Naive B cell (primary cell): Measurements from ENCODE around the gene APP. TPM values are rescaled to one million over a fixed set of nuclear protein-coding genes. Genes with fewer than 3 reads are reported as not detected.
"Not testable (repeated sequence)": the region's sequence is repeated elsewhere in the genome, so short reads cannot be mapped to it uniquely, and the experiment has no call there.

Experiments
- ATAC-seq, 2 donors: fragments of 150-1000 bp; cut with Tn5 transposase; 2 replicates each; pipeline ENCODE4 v1.10.0; 2021; ENCODE audit warnings: low read depth in 2 of 2, mild to moderate bottlenecking in 2 of 2, moderate library complexity in 2 of 2
- DNase-seq: peaks from one replicate; pipeline ENCODE4 v3.0.0; 2022
- H3K27ac Mint-ChIP-seq, 6 donors: one replicate each; pipeline ENCODE4 v1.8.0; 2020 to 2022; ENCODE audit warnings: mild to moderate bottlenecking in 6 of 6, mixed read lengths in 6 of 6, moderate library complexity in 5 of 6, inconsistent platforms in 2 of 6
- H3K27me3 Mint-ChIP-seq, 3 donors: one replicate each; pipeline ENCODE4 v1.8.0; 2021 to 2022; ENCODE audit warnings: mixed read lengths in 3 of 3, mild to moderate bottlenecking in 1 of 3
- H3K36me3 Mint-ChIP-seq, 2 donors: one replicate each; pipeline ENCODE4 v1.8.0; 2020 to 2022; ENCODE audit warnings: mixed read lengths in 2 of 2, inconsistent platforms in 1 of 2, mild to moderate bottlenecking in 1 of 2
- H3K4me1 Mint-ChIP-seq, 3 donors: one replicate each; pipeline ENCODE4 v1.8.0; 2020 to 2022; ENCODE audit warnings: mixed read lengths in 3 of 3, inconsistent platforms in 1 of 3, mild to moderate bottlenecking in 1 of 3, moderate library complexity in 1 of 3
- H3K4me3 Mint-ChIP-seq, 8 donors: one replicate each; pipeline ENCODE4 v1.8.0; 2020 to 2022; ENCODE audit warnings: mild to moderate bottlenecking in 8 of 8, mixed read lengths in 8 of 8, moderate library complexity in 8 of 8, inconsistent platforms in 2 of 8
- H3K9me3 Mint-ChIP-seq, 7 donors: one replicate each; pipeline ENCODE4 v1.8.0; 2020 to 2022; ENCODE audit warnings: mixed read lengths in 7 of 7, mild to moderate bottlenecking in 5 of 7, inconsistent platforms in 2 of 7, moderate library complexity in 1 of 7
- polyA plus RNA-seq, 6 donors: library from polyadenylated mRNA; unstranded; fragments of 300-500 nt; fragmentation: Illumina TruSeq; gene quantifications; one replicate each; pipeline ENCODE4 v1.2.3, GENCODE V29; 2021; ENCODE audit warnings: low read depth in 6 of 6

Gene APP
- polyA plus RNA-seq, 6 donors from 2014 or later: 20.0 to 40.2 (median 30.7) TPM

- Mint-ChIP-seq H3K4me3 (no peak overlapping the region), H3K27ac (no peak overlapping the region), H3K27me3 (no peaks in the 10 kb centered on the region), H3K4me1 (peaks cover 4 to 26% (median 20%) of the 10 kb centered on the region in 3 donors), H3K9me3 (no peaks in the 10 kb centered on the region), H3K36me3 (peaks cover 0 to 7% of the 10 kb centered on the region in 2 donors)
- DNase-seq: no peak
- ATAC-seq: no peak
These were observed 39.0 kb downstream of the APP start for GRCh38 chr21:26131554-26131953.

- H3K9me3 Mint-ChIP-seq, H3K27me3 Mint-ChIP-seq, H3K4me3 Mint-ChIP-seq, H3K27ac Mint-ChIP-seq, ATAC-seq, H3K36me3 Mint-ChIP-seq, DNase-seq: not testable (repeated sequence)
- H3K4me1 Mint-ChIP-seq: peaks cover 4 to 23% (median 20%) of the 10 kb centered on the region in 3 donors
These were observed 39.5 kb downstream of the APP start for GRCh38 chr21:26131053-26131452.

GRCh38 chr21:26130249-26130881 is 40.2 kb downstream of the APP start:
- peaks cover 4 to 18% (median 16%) of the 10 kb centered on the region in 3 donors for H3K4me1 Mint-ChIP-seq
- no peak for ATAC-seq
- H3K27me3 Mint-ChIP-seq: no peaks in the 10 kb centered on the region

GRCh38 chr21:26127918-26128317 is 42.7 kb downstream of the APP start:
- H3K27ac Mint-ChIP-seq: peak overlapping the region in 1 of 6 donors; percentile 26
- peaks cover 0 to 7% of the 10 kb centered on the region in 2 donors for H3K36me3 Mint-ChIP-seq
- ATAC-seq (no peak), DNase-seq (no peak)
- no peaks in the 10 kb centered on the region for H3K9me3 Mint-ChIP-seq
- H3K4me1 Mint-ChIP-seq: peaks cover 4 to 11% (median 5%) of the 10 kb centered on the region in 3 donors
- no peaks in the 10 kb centered on the region for H3K27me3 Mint-ChIP-seq
- H3K4me3 Mint-ChIP-seq: no peak overlapping the region

More at GRCh38 chr21:26130249-26130881, 40.2 kb downstream of the APP start:
- Mint-ChIP-seq H3K36me3 (peaks cover 0 to 7% of the 10 kb centered on the region in 2 donors), H3K4me3 (no peak overlapping the region), H3K9me3 (no peaks in the 10 kb centered on the region), H3K27ac (peak overlapping the region in 1 of 6 donors; percentile 18)
- no peak for DNase-seq

GRCh38 chr21:26127073-26127814 is 43.3 kb downstream of the APP start:
- Mint-ChIP-seq H3K27ac (peak overlapping the region in 1 of 6 donors; percentile 42), H3K4me1 (peaks cover 4 to 11% (median 5%) of the 10 kb centered on the region in 3 donors), H3K36me3 (peaks cover 0 to 7% of the 10 kb centered on the region in 2 donors), H3K9me3 (no peaks in the 10 kb centered on the region), H3K4me3 (no peak overlapping the region), H3K27me3 (no peaks in the 10 kb centered on the region)
- no peak for ATAC-seq
- no peak for DNase-seq

GRCh38 chr21:26126168-26126553 is 44.4 kb downstream of the APP start:
- H3K27me3 Mint-ChIP-seq: no peaks in the 10 kb centered on the region
- no peak for DNase-seq
- no peaks in the 10 kb centered on the region for H3K9me3 Mint-ChIP-seq

GRCh38 chr21:26125433-26126167 is 45.0 kb downstream of the APP start:
- no peaks in the 10 kb centered on the region for H3K9me3 Mint-ChIP-seq
- peaks cover 8 to 20% (median 9%) of the 10 kb centered on the region in 3 donors for H3K4me1 Mint-ChIP-seq
- no peak for DNase-seq
- H3K36me3 Mint-ChIP-seq: peaks cover 0 to 7% of the 10 kb centered on the region in 2 donors
- H3K27me3 Mint-ChIP-seq: no peaks in the 10 kb centered on the region
- H3K4me3 Mint-ChIP-seq: no peak overlapping the region
- no peak overlapping the region for H3K27ac Mint-ChIP-seq
- ATAC-seq: no peak

More at GRCh38 chr21:26126168-26126553, 44.4 kb downstream of the APP start:
- no peak for ATAC-seq
- Mint-ChIP-seq H3K27ac (no peak overlapping the region), H3K4me3 (no peak overlapping the region), H3K4me1 (peaks cover 4 to 15% (median 5%) of the 10 kb centered on the region in 3 donors), H3K36me3 (peaks cover 0 to 7% of the 10 kb centered on the region in 2 donors)

- Mint-ChIP-seq H3K9me3 (no peaks in the 10 kb centered on the region), H3K4me1 (peaks cover 8 to 17% (median 11%) of the 10 kb centered on the region in 3 donors), H3K4me3 (no peak overlapping the region), H3K27me3 (no peaks in the 10 kb centered on the region), H3K27ac (peak overlapping the region in 1 of 6 donors; percentile 64), H3K36me3 (peaks cover 0 to 7% of the 10 kb centered on the region in 2 donors)
- ATAC-seq: no peak
- no peak for DNase-seq
These were observed 45.7 kb downstream of the APP start for GRCh38 chr21:26124896-26125295.

- DNase-seq (no peak), ATAC-seq (no peak)
- no peaks in the 10 kb centered on the region for H3K27me3 Mint-ChIP-seq
- H3K36me3 Mint-ChIP-seq: peaks cover 0 to 7% of the 10 kb centered on the region in 2 donors
- no peak overlapping the region for H3K4me3 Mint-ChIP-seq
- H3K27ac Mint-ChIP-seq: no peak overlapping the region
- peaks cover 10 to 19% (median 14%) of the 10 kb centered on the region in 3 donors for H3K4me1 Mint-ChIP-seq
- H3K9me3 Mint-ChIP-seq: no peaks in the 10 kb centered on the region
These were observed 46.1 kb downstream of the APP start for GRCh38 chr21:26124421-26124833.

- Mint-ChIP-seq H3K27me3 (no peaks in the 10 kb centered on the region), H3K27ac (no peak overlapping the region), H3K4me1 (peaks cover 14 to 27% (median 18%) of the 10 kb centered on the region in 3 donors), H3K9me3 (no peaks in the 10 kb centered on the region), H3K4me3 (no peak overlapping the region), H3K36me3 (no peaks in the 10 kb centered on the region)
- no peak for ATAC-seq
- no peak for DNase-seq
These were observed 47.6 kb downstream of the APP start for GRCh38 chr21:26123012-26123411.

- ATAC-seq (no peak), DNase-seq (no peak)
- Mint-ChIP-seq H3K36me3 (no peaks in the 10 kb centered on the region), H3K4me3 (no peak overlapping the region), H3K4me1 (peaks cover 14 to 43% (median 18%) of the 10 kb centered on the region in 3 donors), H3K9me3 (no peaks in the 10 kb centered on the region), H3K27ac (peak overlapping the region in 1 of 6 donors; percentile 22), H3K27me3 (no peaks in the 10 kb centered on the region)
These were observed 49.7 kb downstream of the APP start for GRCh38 chr21:26120828-26121227.

GRCh38 chr21:26119906-26120305 is 50.7 kb downstream of the APP start:
- Mint-ChIP-seq H3K27ac (no peak overlapping the region), H3K27me3 (no peaks in the 10 kb centered on the region), H3K4me3 (peak overlapping the region in 1 of 8 donors; percentile 40), H3K4me1 (peaks cover 14 to 43% (median 18%) of the 10 kb centered on the region in 3 donors), H3K9me3 (no peaks in the 10 kb centered on the region), H3K36me3 (no peaks in the 10 kb centered on the region)
- ATAC-seq (no peak), DNase-seq (no peak)

- Mint-ChIP-seq H3K36me3 (no peaks in the 10 kb centered on the region), H3K9me3 (no peaks in the 10 kb centered on the region), H3K27me3 (no peaks in the 10 kb centered on the region), H3K4me3 (peak overlapping the region in 4 of 8 donors; percentile 22 to 45 (median 33)), H3K27ac (peak overlapping the region in 1 of 6 donors; percentile 13), H3K4me1 (peaks cover 14 to 40% (median 18%) of the 10 kb centered on the region in 3 donors)
- DNase-seq (peak; percentile 7), ATAC-seq (peak; percentile 42 to 62)
These were observed 51.5 kb downstream of the APP start for GRCh38 chr21:26118938-26119540.
